OCI-LY3 (cell line): ENCODE data around the gene EIPR1.

ENCODE experiments used
- CTCF ChIP-seq: fragments of 200-600, 300-600 bp; sonication (generic); IDR thresholded peaks from 2 replicates; pipeline ENCODE4 v1.5.1; 2014; ENCODE audit warnings: antibody characterized with exemption, low read length, low read depth
- EZH2phosphoT487 ChIP-seq: fragments of 200-600 bp; shearing (Covaris generic); IDR thresholded peaks from 2 replicates; pipeline ENCODE4 v1.6.1; 2018; ENCODE audit warnings: antibody characterized with exemption, mixed run types, low read depth

GRCh38 chr2:3180082-3180908, 197.3 kb downstream of the EIPR1 start:
- no peak for TF ChIP-seq CTCF
- no peak for TF ChIP-seq EZH2phosphoT487
